ENCODE measurements around the gene CAPNS2. TPM values are rescaled to one million over a fixed set of nuclear protein-coding genes. Genes with fewer than 3 reads are reported as not detected.

CAPNS2 gene
- total RNA-seq, 1 experiment from 2014 or later: not detected

- intact Hi-C loops (cut with micrococcal nuclease): no loop called here
- Histone ChIP-seq H3K79me2 (ENCODE audit: insufficient read depth, low read length) (no peaks in the 10 kb centered on the region), H2AFZ (ENCODE audit: low read depth, low read length, poor library complexity, severe bottlenecking) (no peak overlapping the region), H3K27me3 (ENCODE audit: insufficient read depth, low read length) (peaks cover 27% of the 10 kb centered on the region), H3K9ac (ENCODE audit: low read length) (no peak overlapping the region), H3K9me2 (ENCODE audit: insufficient read depth) (no peaks in the 10 kb centered on the region), H3K4me3 (replicated peaks in 1 of 2; ENCODE audit: low read depth in 1 of 2, low read length in 2 of 2) (no peak overlapping the region), H3K4me2 (ENCODE audit: low read length) (no peak overlapping the region), H3K36me3 (ENCODE audit: control insufficient read depth in 1 of 2, insufficient read depth in 2 of 2, low read length in 2 of 2) (no peaks in the 10 kb centered on the region), H3K9me3 (ENCODE audit: control insufficient read depth in 1 of 2, insufficient read depth in 1 of 2, low read depth in 1 of 2, low read length in 2 of 2) (no peaks in the 10 kb centered on the region), H3K4me1 (ENCODE audit: control insufficient read depth in 1 of 2, insufficient read depth in 2 of 2, low read length in 2 of 2) (no peaks in the 10 kb centered on the region), H3K27ac (ENCODE audit: low read depth, low read length) (no peak overlapping the region), H4K20me1 (ENCODE audit: insufficient read depth) (no peaks in the 10 kb centered on the region)
- TF ChIP-seq ZFX (IDR thresholded peaks at IDR 0.05) (no peak), EGR1 (IDR thresholded peaks at IDR 0.05; ENCODE audit: low read depth) (no peak), MAX (IDR thresholded peaks at IDR 0.05) (no peak), ATF3 (IDR thresholded peaks at IDR 0.05) (no peak), ZNF274 (IDR thresholded peaks at IDR 0.05; ENCODE audit: low read depth, low read length) (no peak), ELF1 (IDR thresholded peaks at IDR 0.05; ENCODE audit: borderline replicate concordance, low read depth) (no peak), JUND (IDR thresholded peaks at IDR 0.05) (no peak), POLR2A (IDR thresholded peaks at IDR 0.05; ENCODE audit: borderline replicate concordance, extremely low read depth, insufficient read depth, insufficient read length) (no peak), REST (IDR thresholded peaks at IDR 0.05; ENCODE audit: low read depth) (no peak), CTCF (IDR thresholded peaks at IDR 0.05 in 2 of 3, conservative IDR thresholded peaks at IDR 0.05 in 1 of 3; ENCODE audit: borderline replicate concordance in 1 of 3, insufficient read depth in 1 of 3, low read depth in 2 of 3, low read length in 2 of 3) (no peak), SIN3A (IDR thresholded peaks at IDR 0.05; ENCODE audit: low read depth) (no peak), FOSL1 (IDR thresholded peaks at IDR 0.05; ENCODE audit: low read depth) (no peak), SP1 (IDR thresholded peaks at IDR 0.05; ENCODE audit: low read depth) (no peak)
- BruUV-seq (replicated peaks): no TSS peak
- no peak for DNase-seq (ENCODE audit: low read depth, low spot score)
- POLR2A ChIA-PET: no interaction called here
- CTCF ChIA-PET: no interaction called here
- ATAC-seq: no peak
- RAD21 ChIA-PET (ENCODE audit: low non-redundant PET in 1 of 2, low total read pairs in 2 of 2, uncharacterized antibody in 2 of 2, unreplicated experiment in 2 of 2): no interaction called here
These were observed 25.8 kb downstream of the CAPNS2 start for GRCh38 chr16:55592306-55592705.

Measured in HCT116 (cell line).